Right renal cortex interstitium (tissue), 3 donors: ENCODE measurements around the gene TBCE. TPM values are rescaled to one million over a fixed set of nuclear protein-coding genes. Genes with fewer than 3 reads are reported as not detected.
"Not testable (repeated sequence)": the region's sequence is repeated elsewhere in the genome, so short reads cannot be mapped to it uniquely, and the experiment has no call there.

ENCODE experiments used
- DNase-seq, 3 donors: peaks; one replicate each; pipeline ENCODE4 v3.0.0-alpha.2; 2013; ENCODE audit warnings: low read depth in 3 of 3, low spot score in 2 of 3
- polyA plus RNA-seq, 3 donors: library from polyadenylated mRNA; unstranded; fragments of 120-200 nt; gene quantifications; one replicate each; pipeline ENCODE4 v1.2.1, GENCODE V29; 2013; ENCODE audit not compliant: insufficient read length in 3 of 3

The TBCE gene
- polyA plus RNA-seq, 3 donors = 51.2 to 61.3 (median 54.1) TPM

GRCh38 chr1:235343726-235344125 lies 23.5 kb upstream of the TBCE start:
- no peak for DNase-seq

GRCh38 chr1:235351441-235351840 lies 15.8 kb upstream of the TBCE start:
- no peak for DNase-seq

GRCh38 chr1:235351898-235352297 lies 15.3 kb upstream of the TBCE start:
- DNase-seq = no peak

GRCh38 chr1:235357485-235358373 lies 9.5 kb upstream of the TBCE start:
- DNase-seq = no peak

- no peak for DNase-seq
Observed at GRCh38 chr1:235358899-235359298, 8.3 kb upstream of the TBCE start.

- DNase-seq = not testable (repeated sequence)
Observed at GRCh38 chr1:235364189-235364588, 3.0 kb upstream of the TBCE start.

GRCh38 chr1:235366286-235366685 lies 941 bp upstream of the TBCE start:
- DNase-seq = no peak

- no peak for DNase-seq
Observed at GRCh38 chr1:235368428-235368827, 1.2 kb downstream of the TBCE start.

- no peak for DNase-seq
Observed at GRCh38 chr1:235369802-235370201, 2.6 kb downstream of the TBCE start.

GRCh38 chr1:235375919-235376605 lies 8.8 kb downstream of the TBCE start:
- no peak for DNase-seq

- not testable (repeated sequence) for DNase-seq
Observed at GRCh38 chr1:235378134-235378735, 11.0 kb downstream of the TBCE start.

GRCh38 chr1:235381955-235382739 lies 14.9 kb downstream of the TBCE start:
- not testable (repeated sequence) for DNase-seq

GRCh38 chr1:235385633-235386032 lies 18.4 kb downstream of the TBCE start:
- not testable (repeated sequence) for DNase-seq

- DNase-seq = no peak
Observed at GRCh38 chr1:235391874-235392273, 24.6 kb downstream of the TBCE start.

GRCh38 chr1:235397733-235398132 lies 30.5 kb downstream of the TBCE start:
- DNase-seq = no peak

- no peak for DNase-seq
Observed at GRCh38 chr1:235399661-235400060, 32.4 kb downstream of the TBCE start.

- no peak for DNase-seq
Observed at GRCh38 chr1:235401251-235401650, 34.0 kb downstream of the TBCE start.

GRCh38 chr1:235402457-235403200 lies 35.4 kb downstream of the TBCE start:
- DNase-seq = no peak

GRCh38 chr1:235403593-235403992 lies 36.4 kb downstream of the TBCE start:
- DNase-seq = no peak

- no peak for DNase-seq
Observed at GRCh38 chr1:235404190-235404589, 37.0 kb downstream of the TBCE start.
